ENCODE measurements around the gene ZBTB17.

ZBTB17 gene

GRCh38 chr1:15950763-15951295 lies 25.1 kb downstream of the ZBTB17 start:
- no peaks in the 10 kb centered on the region for H3K27me3 Mint-ChIP-seq

GRCh38 chr1:15950302-15950701 lies 25.6 kb downstream of the ZBTB17 start:
- Mint-ChIP-seq H3K27ac (peak overlapping the region; percentile 94 to 97), H3K27me3 (no peaks in the 10 kb centered on the region), H3K9me3 (no peaks in the 10 kb centered on the region), H3K4me1 (peaks cover 92% of the 10 kb centered on the region), H3K4me3 (peak overlapping the region; percentile 74 to 82)
- DNase-seq (peak; percentile 64 to 73), ATAC-seq (peak; percentile 67)

More at GRCh38 chr1:15950763-15951295, 25.1 kb downstream of the ZBTB17 start:
- Mint-ChIP-seq H3K4me3 (peak overlapping the region; percentile 74 to 82), H3K27ac (peak overlapping the region; percentile 94 to 97), H3K9me3 (no peaks in the 10 kb centered on the region), H3K4me1 (peaks cover 97% of the 10 kb centered on the region)
- DNase-seq, result peak; percentile 76 to 82
- ATAC-seq, result peak; percentile 47

- DNase-seq, result peak; percentile 84 to 90
- ATAC-seq, result peak; percentile 89
- no peaks in the 10 kb centered on the region for H3K9me3 Mint-ChIP-seq
- H3K27ac Mint-ChIP-seq, result peak overlapping the region; percentile 94 to 97
- peak overlapping the region; percentile 74 to 82 for H3K4me3 Mint-ChIP-seq
- H3K27me3 Mint-ChIP-seq, result no peaks in the 10 kb centered on the region
- peaks cover 86% of the 10 kb centered on the region for H3K4me1 Mint-ChIP-seq
Observed at GRCh38 chr1:15949453-15950245, 26.3 kb downstream of the ZBTB17 start.

GRCh38 chr1:15948595-15949452 lies 27.1 kb downstream of the ZBTB17 start:
- Mint-ChIP-seq H3K27ac (peak overlapping the region; percentile 94 to 97), H3K4me3 (peak overlapping the region; percentile 74 to 82), H3K9me3 (no peaks in the 10 kb centered on the region), H3K27me3 (no peaks in the 10 kb centered on the region), H3K4me1 (peaks cover 79% of the 10 kb centered on the region)
- DNase-seq, result no peak
- ATAC-seq, result peak; percentile 1

GRCh38 chr1:15948091-15948591 lies 27.8 kb downstream of the ZBTB17 start:
- H3K27ac Mint-ChIP-seq, result peak overlapping the region; percentile 77 to 94
- peaks cover 72% of the 10 kb centered on the region for H3K4me1 Mint-ChIP-seq
- peak overlapping the region; percentile 74 to 82 for H3K4me3 Mint-ChIP-seq
- ATAC-seq (no peak), DNase-seq (no peak)
- H3K9me3 Mint-ChIP-seq, result no peaks in the 10 kb centered on the region
- H3K27me3 Mint-ChIP-seq, result no peaks in the 10 kb centered on the region

GRCh38 chr1:15947382-15948090 lies 28.4 kb downstream of the ZBTB17 start:
- H3K27me3 Mint-ChIP-seq, result no peaks in the 10 kb centered on the region
- DNase-seq, result no peak
- peak overlapping the region in 1 of 2 donors; percentile 74 for H3K4me3 Mint-ChIP-seq
- H3K27ac Mint-ChIP-seq, result peak overlapping the region; percentile 77 to 94
- H3K9me3 Mint-ChIP-seq, result no peaks in the 10 kb centered on the region
- ATAC-seq, result no peak
- H3K4me1 Mint-ChIP-seq, result peaks cover 66% of the 10 kb centered on the region

GRCh38 chr1:15946571-15947381 lies 29.1 kb downstream of the ZBTB17 start:
- peaks cover 58% of the 10 kb centered on the region for H3K4me1 Mint-ChIP-seq
- no peaks in the 10 kb centered on the region for H3K9me3 Mint-ChIP-seq
- peak overlapping the region in 1 of 2 donors; percentile 42 for H3K27ac Mint-ChIP-seq
- H3K27me3 Mint-ChIP-seq, result no peaks in the 10 kb centered on the region
- ATAC-seq (no peak), DNase-seq (no peak)
- peak overlapping the region in 1 of 2 donors; percentile 8 for H3K4me3 Mint-ChIP-seq

- H3K27me3 Mint-ChIP-seq, result no peaks in the 10 kb centered on the region
- DNase-seq, result no peak
- H3K27ac Mint-ChIP-seq, result peak overlapping the region in 1 of 2 donors; percentile 59
- H3K9me3 Mint-ChIP-seq, result no peaks in the 10 kb centered on the region
- peaks cover 54% of the 10 kb centered on the region for H3K4me1 Mint-ChIP-seq
- ATAC-seq, result no peak
- H3K4me3 Mint-ChIP-seq, result peak overlapping the region in 1 of 2 donors; percentile 13
Observed at GRCh38 chr1:15945832-15946448, 30.0 kb downstream of the ZBTB17 start.

GRCh38 chr1:15945011-15945831 lies 30.7 kb downstream of the ZBTB17 start:
- no peaks in the 10 kb centered on the region for H3K27me3 Mint-ChIP-seq
- no peak for ATAC-seq
- peaks cover 54% of the 10 kb centered on the region for H3K4me1 Mint-ChIP-seq
- peak overlapping the region in 1 of 2 donors; percentile 71 for H3K27ac Mint-ChIP-seq
- H3K9me3 Mint-ChIP-seq, result no peaks in the 10 kb centered on the region
- DNase-seq, result no peak
- no peak overlapping the region for H3K4me3 Mint-ChIP-seq

GRCh38 chr1:15944308-15945010 lies 31.4 kb downstream of the ZBTB17 start:
- no peak for DNase-seq
- Mint-ChIP-seq H3K4me3 (no peak overlapping the region), H3K9me3 (no peaks in the 10 kb centered on the region), H3K4me1 (peaks cover 47% of the 10 kb centered on the region), H3K27ac (peak overlapping the region in 1 of 2 donors; percentile 42), H3K27me3 (no peaks in the 10 kb centered on the region)
- ATAC-seq, result no peak

GRCh38 chr1:15943992-15944307 lies 32.0 kb downstream of the ZBTB17 start:
- DNase-seq, result no peak
- no peaks in the 10 kb centered on the region for H3K27me3 Mint-ChIP-seq
- H3K4me3 Mint-ChIP-seq, result no peak overlapping the region
- H3K27ac Mint-ChIP-seq, result no peak overlapping the region
- no peak for ATAC-seq
- H3K4me1 Mint-ChIP-seq, result peaks cover 47% of the 10 kb centered on the region
- H3K9me3 Mint-ChIP-seq, result no peaks in the 10 kb centered on the region

- ATAC-seq, result no peak
Observed at GRCh38 chr1:15943328-15943991, 32.4 kb downstream of the ZBTB17 start.

More at GRCh38 chr1:15943328-15943991, 32.4 kb downstream of the ZBTB17 start:
- no peak overlapping the region for H3K4me3 Mint-ChIP-seq
- H3K27me3 Mint-ChIP-seq, result no peaks in the 10 kb centered on the region
- no peak overlapping the region for H3K27ac Mint-ChIP-seq
- DNase-seq, result no peak
- H3K4me1 Mint-ChIP-seq, result peaks cover 47% of the 10 kb centered on the region
- H3K9me3 Mint-ChIP-seq, result no peaks in the 10 kb centered on the region

Data from stimulated activated naive CD8-positive, alpha-beta T cell treated with anti-CD3 and anti-CD28 coated beads, Interleukin-15, amount 100 ng/mL, for 72 hours (primary cell).